K562 (cell line): ENCODE results near the gene TNNT1. TPM values are rescaled to one million over a fixed set of nuclear protein-coding genes. Genes with fewer than 3 reads are reported as not detected.

Experiments
- ARID1B ChIP-seq: fragments of 450-650 bp; IDR thresholded peaks from 2 replicates; pipeline ENCODE4 v1.6.1; 2016; ENCODE audit warnings: antibody characterized with exemption, mild to moderate bottlenecking, inconsistent platforms
- CBX5 ChIP-seq: IDR thresholded peaks from 2 replicates; pipeline ENCODE4 v1.6.1; 2014; ENCODE audit warnings: low read depth, borderline replicate concordance
- ELF1 ChIP-seq: fragments of 200-800 bp; sonication (Bioruptor generic); IDR thresholded peaks from 2 replicates; pipeline ENCODE4 v1.6.1; 2016; ENCODE audit warnings: missing genetic modification characterization, missing compliant biosample characterization
- ESRRA ChIP-seq: fragments of 450-650 bp; IDR thresholded peaks from 2 replicates; pipeline ENCODE4 v1.6.1; 2014; ENCODE audit warnings: low read depth, mild to moderate bottlenecking, moderate library complexity, borderline replicate concordance
- FOXK2 ChIP-seq, 2 experiments: fragments of 450-650 bp; IDR thresholded peaks in 1 of 2; conservative IDR thresholded peaks in 1 of 2; 2 replicates each; pipeline ENCODE4 v1.6.1; 2016; ENCODE audit warnings: low read depth in 2 of 2, mild to moderate bottlenecking in 1 of 2
- HLTF ChIP-seq: fragments of 450-650 bp; IDR thresholded peaks from 2 replicates; pipeline ENCODE4 v1.6.1; 2016
- KLF1 ChIP-seq: fragments of 450-650 bp; IDR thresholded peaks from 2 replicates; pipeline ENCODE4 v1.6.1; 2016; ENCODE audit warnings: missing genetic modification characterization, missing compliant biosample characterization
- MYC ChIP-seq, 2 experiments: fragments of 250-450 bp in 1 of 2; sonication (Bioruptor Pico) in 1 of 2; IDR thresholded peaks; 2 replicates each; pipeline versions ENCODE4 v1.5.1 to v1.6.1; 2012 to 2021; ENCODE audit warnings: low read depth in 2 of 2, borderline replicate concordance in 1 of 2, improper control_type of control experiment in 1 of 2, low read length in 1 of 2, mild to moderate bottlenecking in 1 of 2, moderate library complexity in 1 of 2
- NELFE ChIP-seq: IDR thresholded peaks from 2 replicates; pipeline ENCODE4 v1.6.1; 2011; ENCODE audit warnings: mild to moderate bottlenecking; ENCODE audit not compliant: insufficient read depth, insufficient read length
- NR2C2 ChIP-seq, 2 experiments: fragments of 200-800 bp in 1 of 2; sonication (Bioruptor generic) in 1 of 2; sonication (generic) in 1 of 2; formaldehyde crosslinking in 1 of 2; IDR thresholded peaks; 2 replicates each; pipeline versions ENCODE4 v1.6.1 to v1.8.0; 2016 to 2022; ENCODE audit warnings: mild to moderate bottlenecking in 1 of 2, missing compliant biosample characterization in 1 of 2, missing genetic modification characterization in 1 of 2, missing genetic modification reagents in 1 of 2
- PHTF2 ChIP-seq: fragments of 250-450 bp; sonication (Bioruptor Pico); IDR thresholded peaks from 2 replicates; pipeline ENCODE4 v1.5.0; 2021; ENCODE audit warnings: mild to moderate bottlenecking
- RNF2 ChIP-seq: sonication (generic); IDR thresholded peaks from 2 replicates; pipeline ENCODE4 v1.6.1; 2016
- SMAD4 ChIP-seq: fragments of 250-450 bp; sonication (Bioruptor Pico); conservative IDR thresholded peaks from 2 replicates; pipeline ENCODE4 v1.8.0; 2021; ENCODE audit warnings: inconsistent platforms, mild to moderate bottlenecking, moderate library complexity
- TCFL5 ChIP-seq: fragments of 250-450 bp; sonication (Bioruptor Pico); conservative IDR thresholded peaks from 2 replicates; pipeline ENCODE4 v1.6.1; 2021; ENCODE audit warnings: mild to moderate bottlenecking, moderate library complexity, matching md5 sums
- TEAD1 ChIP-seq, 2 experiments: fragments of 450-650 bp in 1 of 2; sonication (generic) in 1 of 2; formaldehyde crosslinking; IDR thresholded peaks; 2 replicates each; pipeline versions ENCODE4 v1.4.0 to v1.8.0; 2020 to 2022; ENCODE audit warnings: mild to moderate bottlenecking in 2 of 2, missing genetic modification reagents in 1 of 2
- TEAD4 ChIP-seq, 2 experiments: sonication (generic) in 1 of 2; formaldehyde crosslinking in 1 of 2; IDR thresholded peaks; 2 replicates each; pipeline versions ENCODE4 v1.6.1 to v1.8.0; 2012 to 2022; ENCODE audit warnings: borderline replicate concordance in 1 of 2, inconsistent platforms in 1 of 2, low read length in 1 of 2, mild to moderate bottlenecking in 1 of 2, missing genetic modification reagents in 1 of 2
- ZEB2 ChIP-seq: fragments of 450-650 bp; IDR thresholded peaks from 2 replicates; pipeline ENCODE4 v1.6.1; 2016
- ZNF274 ChIP-seq: IDR thresholded peaks from 2 replicates; pipeline ENCODE4 v1.6.1; 2011; ENCODE audit warnings: low read depth, mild to moderate bottlenecking, low read length, moderate library complexity, borderline replicate concordance
- ZNF436 ChIP-seq: fragments of 250-450, 450-650 bp; sonication (Bioruptor Pico); formaldehyde crosslinking; IDR thresholded peaks from 2 replicates; pipeline ENCODE4 v1.7.0; 2020; ENCODE audit warnings: mild to moderate bottlenecking
- ZSCAN29 ChIP-seq: fragments of 450-650 bp; IDR thresholded peaks from 2 replicates; pipeline ENCODE4 v1.6.1; 2017
- polyA plus RNA-seq, 8 experiments: library from polyadenylated mRNA; depleted of rRNA in 4 of 8; stranded (reverse) in 5 of 8; unstranded in 3 of 8; fragments of >200 nt; fragmentation: Nextera tagmentation in 2 of 8; fragmentation: Illumina TruSeq in 1 of 8; extraction: Ambion mirVana in 2 of 8; extraction: Trizol in 1 of 8; gene quantifications; 2 replicates each; pipeline versions ENCODE4 v1.2.1 to v1.2.3, GENCODE V29; 2011 to 2014; ENCODE audit warnings: inconsistent platforms in 1 of 8, missing spikeins in 1 of 8
- total RNA-seq, 7 experiments: library from RNA; depleted of rRNA in 6 of 7; stranded (reverse); fragments of >200 nt in 6 of 7; fragmentation: Illumina TruSeq in 2 of 7; extraction: Trizol in 2 of 7; gene quantifications; 2 replicates each; pipeline versions ENCODE4 v1.2.1 to v1.2.3, GENCODE V29; 2011 to 2021; ENCODE audit warnings: low replicate concordance in 1 of 7
- TF ChIP-seq, protein P1 (sequence below): IDR thresholded peaks from 3 replicates; pipeline ENCODE4 v1.6.1; 2011; ENCODE audit warnings: borderline replicate concordance, mild to moderate bottlenecking, moderate library complexity; ENCODE audit not compliant: insufficient read length; ENCODE audit errors: extremely low read depth
- TF ChIP-seq, protein P2 (sequence below): sonication (generic); formaldehyde crosslinking; IDR thresholded peaks from 2 replicates; pipeline ENCODE4 v1.8.0; 2022; ENCODE audit warnings: mild to moderate bottlenecking, missing genetic modification reagents
- TF ChIP-seq, protein P3 (sequence below): sonication (generic); formaldehyde crosslinking; IDR thresholded peaks from 2 replicates; pipeline ENCODE4 v1.9.0; 2022; ENCODE audit warnings: mild to moderate bottlenecking, missing genetic modification reagents

Gene TNNT1
- total and polyA plus RNA-seq, 9 of the 15 experiments (the other 6 are each of a cell fraction or from before 2014, with no cell fraction given) = 31.8 to 390 (median 227) TPM

DNA sequence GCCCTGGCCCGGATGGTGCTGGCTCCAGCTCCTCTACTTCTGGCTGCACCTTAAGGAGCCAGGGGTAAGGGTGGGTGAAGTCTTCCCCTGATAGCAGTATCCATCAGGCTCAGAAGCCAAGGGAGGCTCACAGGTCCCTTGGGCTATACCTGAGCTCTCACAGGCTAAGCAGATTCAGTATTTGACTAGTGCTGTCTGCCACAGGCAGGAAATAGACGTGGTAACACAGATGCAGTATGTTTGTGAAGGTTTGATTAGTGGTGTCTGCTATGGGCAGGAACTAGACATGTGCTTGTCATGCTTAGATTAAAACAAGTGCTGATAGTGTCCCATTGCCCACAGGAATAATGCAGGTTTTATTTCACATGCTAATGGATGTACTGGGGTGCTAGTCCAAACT is 27.1 kb upstream of the TNNT1 start (continued):
- TF ChIP-seq TCFL5 (CRISPR knock-in tag) (no peak), NR2C2 (CRISPR knock-in tag; IDR thresholded peaks at IDR 0.05) (no peak), NR2C2 (tag; IDR thresholded peaks at IDR 0.05) (no peak), NELFE (no peak), HLTF (peak; percentile 67; the same call in 1 of the 2 replicates), TEAD1 (CRISPR knock-in tag; IDR thresholded peaks at IDR 0.05) (0 out of 4 replicates have a peak, but pooled peaks of 1 of the 2 experiments have one; percentile 30), ELF1 (tag) (peak; percentile 57), ZEB2 (0 out of 2 replicates have a peak, but pooled peaks have one; percentile 20), PHTF2 (no peak), ARID1B (peak; percentile 33; the same call in 1 of the 2 replicates), ZNF274 (no peak), CBX5 (no peak), TEAD4 (IDR thresholded peaks at IDR 0.05; ENCODE audit: low read length) (peak; percentile 43; the same call in 1 of the 2 replicates), TEAD4 (CRISPR knock-in tag; IDR thresholded peaks at IDR 0.05; ENCODE audit: borderline replicate concordance) (no peak), ZSCAN29 (no peak), ESRRA (peak; percentile 18; the same call in 1 of the 2 replicates), MYC (IDR thresholded peaks at IDR 0.05; ENCODE audit: low read depth, low read length) (peak; percentile 85), MYC (CRISPR knock-in tag; IDR thresholded peaks at IDR 0.05; ENCODE audit: borderline replicate concordance, low read depth) (no peak), FOXK2 (conservative IDR thresholded peaks at IDR 0.05 in 1 of 2, IDR thresholded peaks at IDR 0.05 in 1 of 2; ENCODE audit: low read depth in 2 of 2) (peak in 1 of 2 experiments; percentile 66; a peak in 2 of 4 replicates), RNF2 (0 out of 2 replicates have a peak, but pooled peaks have one; percentile 44), SMAD4 (0 out of 2 replicates have a peak, but pooled peaks have one; percentile 14), KLF1 (no peak), ZNF436 (CRISPR knock-in tag) (no peak)
- TF ChIP-seq, protein P1, sequence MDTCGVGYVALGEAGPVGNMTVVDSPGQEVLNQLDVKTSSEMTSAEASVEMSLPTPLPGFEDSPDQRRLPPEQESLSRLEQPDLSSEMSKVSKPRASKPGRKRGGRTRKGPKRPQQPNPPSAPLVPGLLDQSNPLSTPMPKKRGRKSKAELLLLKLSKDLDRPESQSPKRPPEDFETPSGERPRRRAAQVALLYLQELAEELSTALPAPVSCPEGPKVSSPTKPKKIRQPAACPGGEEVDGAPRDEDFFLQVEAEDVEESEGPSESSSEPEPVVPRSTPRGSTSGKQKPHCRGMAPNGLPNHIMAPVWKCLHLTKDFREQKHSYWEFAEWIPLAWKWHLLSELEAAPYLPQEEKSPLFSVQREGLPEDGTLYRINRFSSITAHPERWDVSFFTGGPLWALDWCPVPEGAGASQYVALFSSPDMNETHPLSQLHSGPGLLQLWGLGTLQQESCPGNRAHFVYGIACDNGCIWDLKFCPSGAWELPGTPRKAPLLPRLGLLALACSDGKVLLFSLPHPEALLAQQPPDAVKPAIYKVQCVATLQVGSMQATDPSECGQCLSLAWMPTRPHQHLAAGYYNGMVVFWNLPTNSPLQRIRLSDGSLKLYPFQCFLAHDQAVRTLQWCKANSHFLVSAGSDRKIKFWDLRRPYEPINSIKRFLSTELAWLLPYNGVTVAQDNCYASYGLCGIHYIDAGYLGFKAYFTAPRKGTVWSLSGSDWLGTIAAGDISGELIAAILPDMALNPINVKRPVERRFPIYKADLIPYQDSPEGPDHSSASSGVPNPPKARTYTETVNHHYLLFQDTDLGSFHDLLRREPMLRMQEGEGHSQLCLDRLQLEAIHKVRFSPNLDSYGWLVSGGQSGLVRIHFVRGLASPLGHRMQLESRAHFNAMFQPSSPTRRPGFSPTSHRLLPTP = no peak
- TF ChIP-seq, protein P2, sequence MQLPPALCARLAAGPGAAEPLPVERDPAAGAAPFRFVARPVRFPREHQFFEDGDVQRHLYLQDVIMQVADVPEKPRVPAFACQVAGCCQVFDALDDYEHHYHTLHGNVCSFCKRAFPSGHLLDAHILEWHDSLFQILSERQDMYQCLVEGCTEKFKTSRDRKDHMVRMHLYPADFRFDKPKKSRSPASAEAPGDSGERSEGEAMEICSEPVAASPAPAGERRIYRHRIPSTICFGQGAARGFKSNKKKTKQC (CRISPR knock-in tag) = 0 out of 2 replicates have a peak, but pooled peaks have one; percentile 43
- TF ChIP-seq, protein P3, sequence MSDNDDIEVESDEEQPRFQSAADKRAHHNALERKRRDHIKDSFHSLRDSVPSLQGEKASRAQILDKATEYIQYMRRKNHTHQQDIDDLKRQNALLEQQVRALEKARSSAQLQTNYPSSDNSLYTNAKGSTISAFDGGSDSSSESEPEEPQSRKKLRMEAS = 0 out of 2 replicates have a peak, but pooled peaks have one; percentile 31
